ENCODE data around the gene SYT5.
"Not testable (repeated sequence)": the region's sequence is repeated elsewhere in the genome, so short reads cannot be mapped to it uniquely, and the experiment has no call there.

Gene SYT5

GRCh38 chr19:55220525-55220924 is 40.4 kb upstream of the SYT5 start:
- H3K4me1 Mint-ChIP-seq, result peaks cover 14% of the 10 kb centered on the region
- no peak overlapping the region for H3K27ac Mint-ChIP-seq
- CTCF ChIA-PET, result no interaction called here

DNA sequence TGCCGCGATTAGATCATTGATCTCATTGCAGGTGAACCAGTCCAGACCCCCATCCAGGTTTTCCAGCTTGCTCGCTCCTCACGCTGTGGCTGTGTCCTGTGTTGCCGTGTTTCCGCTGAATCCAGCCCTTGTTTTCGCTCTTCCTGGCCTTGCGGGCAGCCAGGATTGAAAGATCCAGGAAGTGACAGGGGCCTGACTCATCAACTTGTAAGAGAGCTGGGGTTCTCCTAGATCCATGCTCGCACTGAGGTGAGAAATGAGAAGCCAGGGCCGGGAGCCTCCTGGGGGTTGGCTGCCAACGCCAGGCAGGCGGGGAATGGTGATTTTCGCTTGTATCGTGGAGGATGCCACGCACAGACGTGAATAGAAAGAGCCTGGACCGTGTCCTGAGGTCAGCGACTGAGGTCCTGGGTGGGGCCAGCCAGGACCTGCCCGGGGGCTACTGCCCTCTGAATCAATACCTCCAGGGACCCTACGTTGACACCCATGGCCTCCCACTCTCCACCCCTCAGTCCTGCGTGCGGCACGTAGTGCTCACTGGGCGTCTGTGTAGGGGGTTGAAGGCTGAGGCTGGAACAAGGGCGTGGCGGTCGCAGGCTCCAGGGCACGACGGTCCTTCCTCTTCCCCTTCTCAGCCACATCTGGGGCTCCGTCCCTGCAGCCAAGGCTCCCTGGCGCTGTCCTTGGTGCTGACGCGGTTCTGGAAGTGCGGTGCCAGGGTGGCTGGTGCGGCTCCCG is 36.5 kb upstream of the SYT5 start:
- peaks cover 45% of the 10 kb centered on the region for H3K27me3 Mint-ChIP-seq
- H3K27ac Mint-ChIP-seq, result peak overlapping the region; percentile 69
- H3K9me3 Mint-ChIP-seq, result peaks cover 15% of the 10 kb centered on the region
- CTCF ChIA-PET, result interaction anchor here (1.1 kb wide), 1 partner anchor 76 kb away, joined by 3 read pairs; no protein-coding TSS in a partner anchor
- peaks cover 14% of the 10 kb centered on the region for H3K4me1 Mint-ChIP-seq
- peak overlapping the region; percentile 21 for H3K4me3 Mint-ChIP-seq
- DNase-seq, result peak; percentile 76
- H3K36me3 Mint-ChIP-seq, result peaks cover 11% of the 10 kb centered on the region

More at GRCh38 chr19:55220525-55220924, 40.4 kb upstream of the SYT5 start:
- Mint-ChIP-seq H3K9me3 (peaks cover 5% of the 10 kb centered on the region), H3K36me3 (peaks cover 16% of the 10 kb centered on the region), H3K4me3 (no peak overlapping the region), H3K27me3 (peaks cover 22% of the 10 kb centered on the region)
- DNase-seq, result no peak

DNA sequence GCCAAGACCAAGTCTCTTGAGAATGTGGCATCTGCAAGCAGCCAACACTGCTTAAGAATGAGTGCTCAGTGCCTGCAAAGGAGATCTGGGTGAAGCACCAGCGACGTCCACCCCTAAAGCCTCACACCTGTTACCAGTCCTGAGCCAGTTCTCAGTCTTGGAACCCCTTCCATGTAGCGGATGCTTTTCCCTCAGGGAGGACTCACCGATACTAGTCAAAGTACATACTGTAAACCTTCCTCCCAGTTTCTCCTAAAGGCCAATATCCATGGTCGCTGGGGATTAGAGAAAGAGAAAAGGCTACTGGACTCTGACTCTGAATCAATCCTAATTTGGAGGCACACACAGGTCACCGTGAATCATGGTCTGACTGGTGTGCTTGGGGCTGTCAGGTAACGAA is 33.5 kb upstream of the SYT5 start:
- no peak for DNase-seq
- Mint-ChIP-seq H3K36me3 (no peaks in the 10 kb centered on the region), H3K4me1 (peaks cover 14% of the 10 kb centered on the region), H3K9me3 (peaks cover 10% of the 10 kb centered on the region), H3K27me3 (peaks cover 61% of the 10 kb centered on the region), H3K27ac (no peak overlapping the region), H3K4me3 (no peak overlapping the region)
- CTCF ChIA-PET, result interaction anchor here (0.8 kb wide), 1 partner anchor 10 kb away, joined by 3 read pairs; no protein-coding TSS in a partner anchor

GRCh38 chr19:55212447-55212846 is 32.4 kb upstream of the SYT5 start:
- DNase-seq, result peak; percentile 71
- no peak overlapping the region for H3K27ac Mint-ChIP-seq
- CTCF ChIA-PET, result interaction anchor here (0.8 kb wide), 1 partner anchor 9 kb away, joined by 3 read pairs; no protein-coding TSS in a partner anchor

GRCh38 chr19:55209693-55210472 is 29.8 kb upstream of the SYT5 start:
- H3K27ac Mint-ChIP-seq, result no peak overlapping the region
- H3K4me1 Mint-ChIP-seq, result peaks cover 3% of the 10 kb centered on the region
- CTCF ChIA-PET, result no interaction called here
- peaks cover 56% of the 10 kb centered on the region for H3K27me3 Mint-ChIP-seq
- H3K4me3 Mint-ChIP-seq, result no peak overlapping the region
- DNase-seq, result no peak
- peaks cover 10% of the 10 kb centered on the region for H3K9me3 Mint-ChIP-seq
- no peaks in the 10 kb centered on the region for H3K36me3 Mint-ChIP-seq

More at GRCh38 chr19:55212447-55212846, 32.4 kb upstream of the SYT5 start:
- Mint-ChIP-seq H3K36me3 (no peaks in the 10 kb centered on the region), H3K4me1 (peaks cover 11% of the 10 kb centered on the region), H3K9me3 (peaks cover 10% of the 10 kb centered on the region), H3K4me3 (no peak overlapping the region), H3K27me3 (peaks cover 57% of the 10 kb centered on the region)

- DNase-seq, result no peak
- CTCF ChIA-PET, result no interaction called here
- peaks cover 3% of the 10 kb centered on the region for H3K4me1 Mint-ChIP-seq
- no peaks in the 10 kb centered on the region for H3K36me3 Mint-ChIP-seq
- H3K27ac Mint-ChIP-seq, result no peak within 1 kb of the TSS
- no peak within 1 kb of the TSS for H3K4me3 Mint-ChIP-seq
- peaks cover 54% of the 10 kb centered on the region for H3K27me3 Mint-ChIP-seq
- H3K9me3 Mint-ChIP-seq, result peaks cover 9% of the 10 kb centered on the region
Observed at GRCh38 chr19:55208880-55209692, 29.0 kb upstream of the SYT5 start, which contains the start of gene PTPRH. PTPRH (minus strand) TSS chr19:55209501; CDS start chr19:55209433, 68 bp downstream.

GRCh38 chr19:55206664-55207500 is 26.8 kb upstream of the SYT5 start:
- H3K27me3 Mint-ChIP-seq, result peaks cover 61% of the 10 kb centered on the region

GRCh38 chr19:55202199-55202598 is 22.1 kb upstream of the SYT5 start:
- H3K4me1 Mint-ChIP-seq, H3K36me3 Mint-ChIP-seq, H3K9me3 Mint-ChIP-seq, H3K4me3 Mint-ChIP-seq, DNase-seq, CTCF ChIA-PET, H3K27ac Mint-ChIP-seq: not testable (repeated sequence)
- H3K27me3 Mint-ChIP-seq, result peaks cover 69% of the 10 kb centered on the region

More at GRCh38 chr19:55206664-55207500, 26.8 kb upstream of the SYT5 start:
- Mint-ChIP-seq H3K36me3 (no peaks in the 10 kb centered on the region), H3K9me3 (no peaks in the 10 kb centered on the region), H3K4me3 (no peak overlapping the region), H3K27ac (peak overlapping the region; percentile 20), H3K4me1 (peaks cover 3% of the 10 kb centered on the region)
- DNase-seq, result peak; percentile 52
- CTCF ChIA-PET, result interaction anchor here (0.7 kb wide), 1 partner anchor 177 kb away, joined by 3 read pairs; no protein-coding TSS in a partner anchor

DNA sequence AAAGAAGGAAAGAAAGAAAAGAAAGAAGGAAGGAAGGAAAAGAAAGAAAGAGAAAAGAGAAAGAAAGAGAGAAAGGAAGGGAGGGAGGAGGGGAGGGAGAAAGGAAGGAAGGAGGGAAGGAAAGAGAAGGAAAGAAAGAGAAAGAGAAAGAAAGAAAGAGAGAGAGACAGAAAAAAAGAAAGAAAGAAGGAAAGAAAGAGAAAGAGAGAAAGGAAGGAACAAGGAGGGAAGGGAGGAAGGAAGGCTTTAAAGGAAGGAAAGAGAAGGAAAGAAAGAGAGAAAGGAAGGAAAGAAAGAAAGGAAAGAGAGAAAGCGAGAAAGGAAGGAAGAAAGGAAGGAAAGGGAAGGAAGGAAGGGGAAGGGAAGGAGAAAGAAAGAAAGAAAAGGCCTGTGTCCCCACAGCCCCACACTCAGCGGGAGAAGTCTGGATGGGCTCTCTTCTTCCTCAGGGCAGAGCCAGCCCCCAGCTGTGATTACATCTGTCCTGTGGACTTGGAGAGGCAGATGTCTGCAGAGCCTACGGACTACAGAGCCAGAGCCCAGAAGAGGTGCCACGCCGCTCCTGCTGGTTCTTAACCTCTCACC is 19.6 kb upstream of the SYT5 start:
- Mint-ChIP-seq H3K4me3 (no peak overlapping the region), H3K36me3 (no peaks in the 10 kb centered on the region), H3K9me3 (no peaks in the 10 kb centered on the region), H3K27ac (no peak overlapping the region), H3K4me1 (no peaks in the 10 kb centered on the region), H3K27me3 (peaks cover 47% of the 10 kb centered on the region)
- CTCF ChIA-PET, result interaction anchor here (1.2 kb wide), 1 partner anchor 218 kb away, joined by 3 read pairs; no protein-coding TSS in a partner anchor
- no peak for DNase-seq

DNA sequence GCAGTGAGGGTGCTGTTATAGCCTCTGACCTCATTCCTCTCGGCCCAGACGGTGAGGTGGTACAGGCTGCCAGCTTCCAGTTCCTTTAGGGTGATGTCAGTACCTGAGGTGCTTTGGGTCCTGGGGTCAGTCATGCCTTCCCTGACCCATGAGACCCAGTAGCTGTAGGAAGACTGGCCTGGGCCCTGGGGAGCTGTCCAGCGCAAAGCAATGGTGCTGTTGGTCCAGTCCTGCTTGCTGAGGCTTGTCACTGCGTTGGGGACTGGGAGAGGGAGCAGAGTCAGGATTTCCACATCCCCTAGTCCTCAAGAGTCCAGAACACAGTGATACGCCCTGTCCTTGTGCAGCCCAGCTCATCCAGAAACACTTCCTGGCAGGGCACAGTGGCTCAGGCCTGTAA is 18.6 kb upstream of the SYT5 start:
- Mint-ChIP-seq H3K4me3 (no peak overlapping the region), H3K9me3 (no peaks in the 10 kb centered on the region), H3K4me1 (no peaks in the 10 kb centered on the region), H3K36me3 (no peaks in the 10 kb centered on the region), H3K27ac (no peak overlapping the region), H3K27me3 (peaks cover 44% of the 10 kb centered on the region)
- no peak for DNase-seq
- CTCF ChIA-PET, result interaction anchor here (1.2 kb wide), 1 partner anchor 219 kb away, joined by 3 read pairs; no protein-coding TSS in a partner anchor

DNA sequence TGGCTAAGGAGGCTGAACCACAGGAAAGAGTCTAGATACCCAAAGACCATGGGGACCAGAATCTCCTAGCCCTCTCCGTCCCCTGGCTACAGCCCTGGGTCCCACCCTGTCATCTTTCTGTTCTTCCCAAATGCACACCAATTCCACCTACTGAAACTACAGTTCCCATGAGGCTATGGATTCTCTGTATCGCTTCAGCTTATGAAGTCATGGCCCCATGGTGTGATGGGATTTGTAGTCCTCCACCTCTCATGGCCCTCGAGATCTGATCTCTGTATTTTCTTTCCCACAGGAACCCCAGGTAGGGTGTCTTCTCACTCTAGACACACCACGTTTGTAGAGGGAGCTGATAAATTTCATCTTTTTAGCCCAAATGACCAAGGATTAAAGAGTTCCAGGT is 17.4 kb upstream of the SYT5 start:
- H3K27ac Mint-ChIP-seq, result no peak overlapping the region
- no peaks in the 10 kb centered on the region for H3K36me3 Mint-ChIP-seq
- peaks cover 41% of the 10 kb centered on the region for H3K27me3 Mint-ChIP-seq
- CTCF ChIA-PET, result no interaction called here
- DNase-seq, result no peak
- H3K4me1 Mint-ChIP-seq, result no peaks in the 10 kb centered on the region
- H3K4me3 Mint-ChIP-seq, result no peak overlapping the region
- H3K9me3 Mint-ChIP-seq, result no peaks in the 10 kb centered on the region

DNA sequence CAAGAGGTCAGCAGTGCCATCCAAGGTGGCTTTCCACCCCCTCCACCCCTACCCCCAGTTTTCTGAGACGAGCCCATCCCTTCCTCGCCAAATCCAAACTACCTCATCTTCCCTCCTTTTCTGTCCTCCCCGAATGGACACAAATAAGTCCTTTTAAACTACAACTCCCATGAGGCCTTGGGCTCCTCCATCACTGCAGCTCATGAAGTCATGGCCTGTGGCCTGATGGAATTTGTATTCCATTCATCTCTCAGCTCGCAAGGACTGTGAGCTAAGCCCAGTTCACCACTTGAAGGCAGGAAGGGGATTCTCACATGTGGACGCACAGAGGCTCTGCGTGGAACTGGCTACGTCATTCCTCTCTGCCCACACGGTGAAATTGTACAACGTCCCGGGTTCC is 16.7 kb upstream of the SYT5 start:
- no peak overlapping the region for H3K27ac Mint-ChIP-seq
- DNase-seq, result no peak

GRCh38 chr19:55193481-55193880 is 13.4 kb upstream of the SYT5 start:
- Mint-ChIP-seq H3K27me3 (peaks cover 18% of the 10 kb centered on the region), H3K4me3 (no peak overlapping the region), H3K9me3 (no peaks in the 10 kb centered on the region), H3K4me1 (peaks cover 12% of the 10 kb centered on the region), H3K36me3 (no peaks in the 10 kb centered on the region), H3K27ac (no peak overlapping the region)
- DNase-seq, result no peak
- CTCF ChIA-PET, result no interaction called here

More for the DNA sequence above, 16.7 kb upstream of the SYT5 start:
- no peaks in the 10 kb centered on the region for H3K4me1 Mint-ChIP-seq
- peaks cover 35% of the 10 kb centered on the region for H3K27me3 Mint-ChIP-seq
- CTCF ChIA-PET, result no interaction called here
- no peaks in the 10 kb centered on the region for H3K36me3 Mint-ChIP-seq
- H3K9me3 Mint-ChIP-seq, result no peaks in the 10 kb centered on the region
- H3K4me3 Mint-ChIP-seq, result no peak overlapping the region

Measured in activated naive CD4-positive, alpha-beta T cell treated with anti-CD3 and anti-CD28 coated beads, Interleukin-2, amount 10 ng/mL, durations not matched to agents 7 days and 5 days (primary cell).